Measurements from ENCODE around the gene EP300. TPM values are rescaled to one million over a fixed set of nuclear protein-coding genes. Genes with fewer than 3 reads are reported as not detected.

EP300 gene
- total RNA-seq, 5 donors from 2014 or later (not counting 1 experiment from before 2014, with no cell fraction given): 97.6 to 161 (median 101) TPM

GRCh38 chr22:41152902-41153301 is 60.5 kb downstream of the EP300 start:
- H3K27ac ChIP-seq (ENCODE audit: low read length): no peak overlapping the region
- H3K27me3 Mint-ChIP-seq: no peaks in the 10 kb centered on the region
- peaks cover 68% of the 10 kb centered on the region for H3K36me3 Mint-ChIP-seq
- ATAC-seq (replicated peaks in 1 of 4) (no peak), DNase-seq (no peak)
- H3K27me3 ChIP-seq (replicated peaks in 1 of 2; ENCODE audit: control insufficient read depth in 2 of 2, extremely low read depth in 1 of 2, insufficient read depth in 2 of 2, low read length in 1 of 2): no peaks in the 10 kb centered on the region
- peaks cover 13 to 99% of the 10 kb centered on the region in 2 donors for H3K36me3 ChIP-seq (ENCODE audit: control insufficient read depth in 2 of 2, extremely low read depth in 1 of 2, insufficient read depth in 1 of 2, low read length in 1 of 2)
- no peaks in the 10 kb centered on the region for H3K9me3 Mint-ChIP-seq
- CTCF ChIA-PET: no interaction called here
- no peak overlapping the region for H3K27ac Mint-ChIP-seq
- POLR2A ChIA-PET: interaction anchor here in 1 of 2 donors (0.5 kb wide), 1 partner anchor 230 kb away, joined by 3 read pairs; no protein-coding TSS in a partner anchor
- WGBS (ENCODE audit: insufficient coverage): 89% methylated on average over 7 of the region's 7 CpGs
- no peak overlapping the region for H3K4me3 ChIP-seq (ENCODE audit: control insufficient read depth in 1 of 2, extremely low read depth in 1 of 2, low read length in 1 of 2)
- H3K4me1 ChIP-seq (ENCODE audit: control insufficient read depth in 1 of 2, extremely low read depth in 1 of 2, insufficient read depth in 2 of 2, low read length in 2 of 2): no peaks in the 10 kb centered on the region
- no peaks in the 10 kb centered on the region for H3K4me1 Mint-ChIP-seq
- H3K9me3 ChIP-seq: no peaks in the 10 kb centered on the region
- no peak overlapping the region for H3K4me3 Mint-ChIP-seq

GRCh38 chr22:41157083-41157482 is 64.7 kb downstream of the EP300 start:
- Mint-ChIP-seq H3K9me3 (no peaks in the 10 kb centered on the region), H3K4me1 (peaks cover 0 to 6% (median 0%) of the 10 kb centered on the region in 3 donors), H3K36me3 (peaks cover 62% of the 10 kb centered on the region), H3K27ac (no peak overlapping the region), H3K4me3 (no peak overlapping the region), H3K27me3 (no peaks in the 10 kb centered on the region)
- 100% methylated on average over 4 of the region's 4 CpGs for WGBS (ENCODE audit: insufficient coverage)
- POLR2A ChIA-PET: interaction anchor here in 1 of 2 donors (0.6 kb wide), 1 partner anchor 9 kb away, joined by 11 read pairs; no protein-coding TSS in a partner anchor
- ATAC-seq (replicated peaks in 1 of 4) (no peak), DNase-seq (no peak)
- H3K4me3 ChIP-seq (ENCODE audit: control insufficient read depth in 1 of 2, extremely low read depth in 1 of 2, low read length in 1 of 2): no peak overlapping the region
- CTCF ChIA-PET: no interaction called here
- H3K36me3 ChIP-seq (ENCODE audit: control insufficient read depth in 2 of 2, extremely low read depth in 1 of 2, insufficient read depth in 1 of 2, low read length in 1 of 2): peaks cover 15 to 100% of the 10 kb centered on the region in 2 donors
- no peaks in the 10 kb centered on the region for H3K9me3 ChIP-seq
- H3K27ac ChIP-seq (ENCODE audit: low read length): no peak overlapping the region
- no peaks in the 10 kb centered on the region for H3K27me3 ChIP-seq (replicated peaks in 1 of 2; ENCODE audit: control insufficient read depth in 2 of 2, extremely low read depth in 1 of 2, insufficient read depth in 2 of 2, low read length in 1 of 2)
- no peaks in the 10 kb centered on the region for H3K4me1 ChIP-seq (ENCODE audit: control insufficient read depth in 1 of 2, extremely low read depth in 1 of 2, insufficient read depth in 2 of 2, low read length in 2 of 2)

- no CpG with 5 or more reads among the region's 8 CpGs for WGBS (ENCODE audit: insufficient coverage)
- Mint-ChIP-seq H3K9me3 (no peaks in the 10 kb centered on the region), H3K36me3 (peaks cover 51% of the 10 kb centered on the region), H3K27ac (no peak overlapping the region), H3K4me3 (no peak overlapping the region), H3K4me1 (peaks cover 0 to 5% (median 4%) of the 10 kb centered on the region in 3 donors), H3K27me3 (no peaks in the 10 kb centered on the region)
- no peaks in the 10 kb centered on the region for H3K4me1 ChIP-seq (ENCODE audit: control insufficient read depth in 1 of 2, extremely low read depth in 1 of 2, insufficient read depth in 2 of 2, low read length in 2 of 2)
- no peak overlapping the region for H3K4me3 ChIP-seq (ENCODE audit: control insufficient read depth in 1 of 2, extremely low read depth in 1 of 2, low read length in 1 of 2)
- H3K27ac ChIP-seq (ENCODE audit: low read length): no peak overlapping the region
- peaks cover 18 to 88% of the 10 kb centered on the region in 2 donors for H3K36me3 ChIP-seq (ENCODE audit: control insufficient read depth in 2 of 2, extremely low read depth in 1 of 2, insufficient read depth in 1 of 2, low read length in 1 of 2)
- H3K9me3 ChIP-seq: no peaks in the 10 kb centered on the region
- no peaks in the 10 kb centered on the region for H3K27me3 ChIP-seq (replicated peaks in 1 of 2; ENCODE audit: control insufficient read depth in 2 of 2, extremely low read depth in 1 of 2, insufficient read depth in 2 of 2, low read length in 1 of 2)
- ATAC-seq (replicated peaks in 1 of 4): no peak
- no peak for DNase-seq
- ChIA-PET POLR2A (no interaction called here), CTCF (interaction anchor here in 1 of 2 donors (0.6 to 1.5 kb wide), 2 partner anchors 246 to 570 kb away, joined by 5 read pairs; no protein-coding TSS in a partner anchor)
These were observed 76.8 kb downstream of the EP300 start for GRCh38 chr22:41169157-41169556.

- Mint-ChIP-seq H3K36me3 (peaks cover 51% of the 10 kb centered on the region), H3K27ac (no peak overlapping the region), H3K9me3 (no peaks in the 10 kb centered on the region), H3K4me1 (peaks cover 11 to 16% (median 11%) of the 10 kb centered on the region in 3 donors), H3K27me3 (no peaks in the 10 kb centered on the region), H3K4me3 (no peak overlapping the region)
- no peak for DNase-seq
- Histone ChIP-seq H3K4me3 (ENCODE audit: control insufficient read depth in 1 of 2, extremely low read depth in 1 of 2, low read length in 1 of 2) (no peak overlapping the region), H3K36me3 (ENCODE audit: control insufficient read depth in 2 of 2, extremely low read depth in 1 of 2, insufficient read depth in 1 of 2, low read length in 1 of 2) (peaks cover 22 to 91% of the 10 kb centered on the region in 2 donors), H3K27me3 (replicated peaks in 1 of 2; ENCODE audit: control insufficient read depth in 2 of 2, extremely low read depth in 1 of 2, insufficient read depth in 2 of 2, low read length in 1 of 2) (no peaks in the 10 kb centered on the region), H3K9me3 (no peaks in the 10 kb centered on the region), H3K4me1 (ENCODE audit: control insufficient read depth in 1 of 2, extremely low read depth in 1 of 2, insufficient read depth in 2 of 2, low read length in 2 of 2) (peaks cover 6 to 8% of the 10 kb centered on the region in 2 experiments), H3K27ac (ENCODE audit: low read length) (no peak overlapping the region)
- ChIA-PET POLR2A (no interaction called here), CTCF (no interaction called here)
- no peak for ATAC-seq (replicated peaks in 1 of 4)
- WGBS (ENCODE audit: insufficient coverage): no CpG with 5 or more reads among the region's 3 CpGs
These were observed 79.6 kb downstream of the EP300 start for GRCh38 chr22:41171996-41172395.

- Histone ChIP-seq H3K4me1 (ENCODE audit: control insufficient read depth in 1 of 2, extremely low read depth in 1 of 2, insufficient read depth in 2 of 2, low read length in 2 of 2) (peaks cover 6 to 8% of the 10 kb centered on the region in 2 experiments), H3K4me3 (ENCODE audit: control insufficient read depth in 1 of 2, extremely low read depth in 1 of 2, low read length in 1 of 2) (no peak overlapping the region), H3K9me3 (no peaks in the 10 kb centered on the region), H3K27me3 (replicated peaks in 1 of 2; ENCODE audit: control insufficient read depth in 2 of 2, extremely low read depth in 1 of 2, insufficient read depth in 2 of 2, low read length in 1 of 2) (no peaks in the 10 kb centered on the region), H3K27ac (ENCODE audit: low read length) (no peak overlapping the region), H3K36me3 (ENCODE audit: control insufficient read depth in 2 of 2, extremely low read depth in 1 of 2, insufficient read depth in 1 of 2, low read length in 1 of 2) (peaks cover 18 to 86% of the 10 kb centered on the region in 2 donors)
- CTCF ChIA-PET: interaction anchor here in 1 of 2 donors (0.7 kb wide), 1 partner anchor 386 kb away, joined by 3 read pairs; no protein-coding TSS in a partner anchor
- Mint-ChIP-seq H3K4me1 (peaks cover 12 to 16% (median 16%) of the 10 kb centered on the region in 3 donors), H3K27ac (peak overlapping the region; percentile 23 to 55), H3K27me3 (no peaks in the 10 kb centered on the region), H3K9me3 (no peaks in the 10 kb centered on the region), H3K36me3 (peaks cover 43% of the 10 kb centered on the region), H3K4me3 (no peak overlapping the region)
- WGBS (ENCODE audit: insufficient coverage): 28% methylated on average over 2 of the region's 2 CpGs
- ATAC-seq (replicated peaks in 1 of 4): peak in 1 of 4 experiments; percentile 38
- no peak for DNase-seq
- POLR2A ChIA-PET: no interaction called here
These were observed 83.2 kb downstream of the EP300 start for GRCh38 chr22:41175546-41175945.

- DNase-seq: no peak
- Histone ChIP-seq H3K27ac (ENCODE audit: low read length) (no peak overlapping the region), H3K36me3 (ENCODE audit: control insufficient read depth in 2 of 2, extremely low read depth in 1 of 2, insufficient read depth in 1 of 2, low read length in 1 of 2) (peaks cover 10 to 74% of the 10 kb centered on the region in 2 donors), H3K9me3 (no peaks in the 10 kb centered on the region), H3K4me1 (ENCODE audit: control insufficient read depth in 1 of 2, extremely low read depth in 1 of 2, insufficient read depth in 2 of 2, low read length in 2 of 2) (peaks cover 6 to 8% of the 10 kb centered on the region in 2 experiments), H3K27me3 (replicated peaks in 1 of 2; ENCODE audit: control insufficient read depth in 2 of 2, extremely low read depth in 1 of 2, insufficient read depth in 2 of 2, low read length in 1 of 2) (no peaks in the 10 kb centered on the region), H3K4me3 (ENCODE audit: control insufficient read depth in 1 of 2, extremely low read depth in 1 of 2, low read length in 1 of 2) (no peak overlapping the region)
- Mint-ChIP-seq H3K4me3 (no peak overlapping the region), H3K27ac (no peak overlapping the region), H3K4me1 (peaks cover 13 to 19% (median 16%) of the 10 kb centered on the region in 3 donors), H3K9me3 (no peaks in the 10 kb centered on the region), H3K27me3 (no peaks in the 10 kb centered on the region), H3K36me3 (peaks cover 43% of the 10 kb centered on the region)
- POLR2A ChIA-PET: no interaction called here
- CTCF ChIA-PET: no interaction called here
- WGBS (ENCODE audit: insufficient coverage): 96% methylated on average over 14 of the region's 15 CpGs
- ATAC-seq (replicated peaks in 1 of 4): no peak
These were observed 84.7 kb downstream of the EP300 start for GRCh38 chr22:41177040-41177621.

Data from T-cell (primary cell).